Measurements from ENCODE around the gene OSCAR. TPM values are rescaled to one million over a fixed set of nuclear protein-coding genes. Genes with fewer than 3 reads are reported as not detected.

Gene OSCAR
- total RNA-seq, 1 donor from 2014 or later, result 0.52 TPM

GRCh38 chr19:54136864-54137698, 36.5 kb upstream of the OSCAR start:
- H3K27ac ChIP-seq (ENCODE audit: low read depth, low read length), result peak overlapping the region; percentile 95
- peak overlapping the region; percentile 54 to 92 (median 62) for H3K9ac ChIP-seq (ENCODE audit: low read depth in 1 of 3, low read length in 3 of 3)
- H3K9me3 ChIP-seq (ENCODE audit: control insufficient read depth in 3 of 3, low read length in 3 of 3), result no peaks in the 10 kb centered on the region
- peaks cover 33 to 40% (median 38%) of the 10 kb centered on the region in 3 donors for H3K4me1 ChIP-seq (ENCODE audit: control insufficient read depth in 3 of 3, insufficient read depth in 3 of 3, low read length in 3 of 3)
- peaks cover 4 to 18% (median 7%) of the 10 kb centered on the region in 3 donors for H3K36me3 ChIP-seq (ENCODE audit: control insufficient read depth in 3 of 3, insufficient read depth in 3 of 3, low read length in 3 of 3)
- H3K4me3 ChIP-seq (ENCODE audit: low read length in 3 of 3), result peak overlapping the region; percentile 78 to 93 (median 88)
- no peaks in the 10 kb centered on the region for H3K27me3 ChIP-seq (ENCODE audit: control insufficient read depth in 3 of 3, insufficient read depth in 3 of 3, low read length in 3 of 3)

GRCh38 chr19:54136086-54136863, 35.7 kb upstream of the OSCAR start:
- peaks cover 33 to 40% (median 38%) of the 10 kb centered on the region in 3 donors for H3K4me1 ChIP-seq (ENCODE audit: control insufficient read depth in 3 of 3, insufficient read depth in 3 of 3, low read length in 3 of 3)
- H3K27me3 ChIP-seq (ENCODE audit: control insufficient read depth in 3 of 3, insufficient read depth in 3 of 3, low read length in 3 of 3), result no peaks in the 10 kb centered on the region
- peak overlapping the region; percentile 24 for H3K27ac ChIP-seq (ENCODE audit: low read depth, low read length)
- peak overlapping the region; percentile 54 to 86 (median 62) for H3K9ac ChIP-seq (ENCODE audit: low read depth in 1 of 3, low read length in 3 of 3)
- peaks cover 7 to 20% (median 12%) of the 10 kb centered on the region in 3 donors for H3K36me3 ChIP-seq (ENCODE audit: control insufficient read depth in 3 of 3, insufficient read depth in 3 of 3, low read length in 3 of 3)
- no peaks in the 10 kb centered on the region for H3K9me3 ChIP-seq (ENCODE audit: control insufficient read depth in 3 of 3, low read length in 3 of 3)
- H3K4me3 ChIP-seq (ENCODE audit: low read length in 3 of 3), result peak overlapping the region; percentile 78 to 93 (median 88)

DNA sequence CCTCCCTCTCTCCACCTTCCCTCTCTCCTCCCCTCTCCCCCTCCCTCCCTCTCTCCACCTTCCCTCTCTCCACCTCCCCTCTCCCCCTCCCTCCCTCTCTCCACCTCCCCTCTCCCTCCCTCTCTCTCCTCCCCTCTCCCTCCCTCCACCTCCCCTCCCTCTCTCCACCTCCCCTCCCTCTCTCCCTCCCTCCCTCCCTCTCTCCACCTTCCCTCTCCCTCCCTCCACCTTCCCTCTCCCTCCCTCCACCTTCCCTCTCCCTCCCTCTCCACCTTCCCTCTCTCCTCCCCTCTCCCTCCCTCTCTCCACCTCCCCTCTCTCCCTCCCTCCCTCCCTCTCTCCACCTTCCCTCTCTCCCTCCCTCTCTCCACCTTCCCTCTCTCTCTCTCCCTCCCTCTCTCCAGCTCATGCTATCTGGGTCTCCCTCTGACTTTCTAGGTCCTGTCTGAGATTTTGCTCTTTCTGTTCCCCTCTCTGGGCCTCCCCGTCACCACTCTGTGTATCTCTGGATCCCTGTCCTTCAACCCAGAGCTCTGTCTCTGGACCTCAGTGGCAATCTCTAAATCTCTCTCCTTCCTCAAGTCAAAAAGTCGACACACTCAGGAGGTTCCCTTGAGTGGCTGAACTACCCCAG, 33.5 kb upstream of the OSCAR start:
- Histone ChIP-seq H3K27me3 (ENCODE audit: control insufficient read depth in 3 of 3, insufficient read depth in 3 of 3, low read length in 3 of 3) (no peaks in the 10 kb centered on the region), H3K27ac (ENCODE audit: low read depth, low read length) (no peak overlapping the region), H3K4me1 (ENCODE audit: control insufficient read depth in 3 of 3, insufficient read depth in 3 of 3, low read length in 3 of 3) (peaks cover 18 to 19% (median 19%) of the 10 kb centered on the region in 3 donors), H3K9me3 (ENCODE audit: control insufficient read depth in 3 of 3, low read length in 3 of 3) (no peaks in the 10 kb centered on the region), H3K9ac (ENCODE audit: low read depth in 1 of 3, low read length in 3 of 3) (no peak overlapping the region), H3K4me3 (ENCODE audit: low read length in 3 of 3) (no peak overlapping the region), H3K36me3 (ENCODE audit: control insufficient read depth in 3 of 3, insufficient read depth in 3 of 3, low read length in 3 of 3) (peaks cover 16 to 22% (median 21%) of the 10 kb centered on the region in 3 donors)

DNA sequence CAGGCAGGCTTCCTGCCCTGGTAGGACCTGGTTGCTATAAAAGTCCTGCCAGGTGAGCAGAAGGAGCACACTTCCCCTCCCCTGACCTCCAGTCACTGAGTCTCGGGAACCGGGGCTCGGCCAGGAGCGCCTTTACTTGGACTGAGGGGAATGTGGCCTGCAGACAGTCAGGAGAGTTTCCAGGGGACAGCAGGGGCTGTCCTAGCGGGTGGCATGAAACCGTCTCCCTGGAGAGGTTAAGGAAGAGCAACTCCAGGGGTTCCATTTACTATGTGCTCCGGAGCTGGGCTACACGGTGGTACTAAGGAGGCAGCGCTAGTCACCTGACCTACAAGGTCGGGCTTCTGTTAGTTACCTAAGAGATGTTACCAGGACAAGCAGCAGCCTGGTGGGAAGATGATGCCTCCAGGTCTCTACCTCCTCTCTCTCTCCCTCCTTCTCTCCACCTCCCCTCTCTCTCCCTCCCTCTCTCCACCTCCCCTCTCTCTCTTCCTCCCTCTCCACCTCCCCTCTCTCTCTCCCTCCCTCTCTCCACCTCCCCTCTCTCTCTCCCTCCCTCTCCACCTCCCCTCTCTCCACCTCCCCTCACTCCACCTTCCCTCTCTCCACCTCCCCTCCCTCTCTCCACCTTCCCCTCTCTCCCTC, 32.8 kb upstream of the OSCAR start:
- H3K4me1 ChIP-seq (ENCODE audit: control insufficient read depth in 3 of 3, insufficient read depth in 3 of 3, low read length in 3 of 3), result peaks cover 12 to 13% (median 12%) of the 10 kb centered on the region in 3 donors
- no peaks in the 10 kb centered on the region for H3K9me3 ChIP-seq (ENCODE audit: control insufficient read depth in 3 of 3, low read length in 3 of 3)
- H3K27ac ChIP-seq (ENCODE audit: low read depth, low read length), result no peak overlapping the region
- no peak overlapping the region for H3K9ac ChIP-seq (ENCODE audit: low read depth in 1 of 3, low read length in 3 of 3)
- no peaks in the 10 kb centered on the region for H3K27me3 ChIP-seq (ENCODE audit: control insufficient read depth in 3 of 3, insufficient read depth in 3 of 3, low read length in 3 of 3)
- no peak overlapping the region for H3K4me3 ChIP-seq (ENCODE audit: low read length in 3 of 3)
- H3K36me3 ChIP-seq (ENCODE audit: control insufficient read depth in 3 of 3, insufficient read depth in 3 of 3, low read length in 3 of 3), result peaks cover 20 to 26% (median 25%) of the 10 kb centered on the region in 3 donors

DNA sequence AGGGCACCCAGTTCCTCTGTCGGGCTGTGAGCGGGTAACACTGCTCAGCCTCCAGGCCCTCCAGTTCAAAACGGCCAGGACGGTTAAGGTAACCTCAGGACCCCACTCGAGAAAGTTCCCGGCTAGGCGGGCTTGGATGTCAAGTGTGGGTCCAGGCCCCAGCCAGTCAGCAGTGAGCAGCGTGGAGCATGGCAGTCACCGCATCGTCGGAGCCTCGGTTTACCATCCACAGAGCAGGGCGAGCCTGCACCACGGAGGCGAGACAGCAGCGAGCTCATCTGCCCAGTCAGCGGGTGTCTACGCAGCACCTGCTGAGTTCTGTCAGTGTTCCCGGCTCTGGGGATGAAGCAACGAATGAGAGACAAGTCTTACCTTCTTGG, 29.0 kb upstream of the OSCAR start:
- Histone ChIP-seq H3K4me1 (ENCODE audit: control insufficient read depth in 3 of 3, insufficient read depth in 3 of 3, low read length in 3 of 3) (no peaks in the 10 kb centered on the region), H3K9me3 (ENCODE audit: control insufficient read depth in 3 of 3, low read length in 3 of 3) (no peaks in the 10 kb centered on the region), H3K27me3 (ENCODE audit: control insufficient read depth in 3 of 3, insufficient read depth in 3 of 3, low read length in 3 of 3) (no peaks in the 10 kb centered on the region), H3K9ac (ENCODE audit: low read depth in 1 of 3, low read length in 3 of 3) (no peak overlapping the region), H3K4me3 (ENCODE audit: low read length in 3 of 3) (no peak overlapping the region), H3K27ac (ENCODE audit: low read depth, low read length) (no peak overlapping the region), H3K36me3 (ENCODE audit: control insufficient read depth in 3 of 3, insufficient read depth in 3 of 3, low read length in 3 of 3) (peaks cover 49 to 54% (median 54%) of the 10 kb centered on the region in 3 donors)

DNA sequence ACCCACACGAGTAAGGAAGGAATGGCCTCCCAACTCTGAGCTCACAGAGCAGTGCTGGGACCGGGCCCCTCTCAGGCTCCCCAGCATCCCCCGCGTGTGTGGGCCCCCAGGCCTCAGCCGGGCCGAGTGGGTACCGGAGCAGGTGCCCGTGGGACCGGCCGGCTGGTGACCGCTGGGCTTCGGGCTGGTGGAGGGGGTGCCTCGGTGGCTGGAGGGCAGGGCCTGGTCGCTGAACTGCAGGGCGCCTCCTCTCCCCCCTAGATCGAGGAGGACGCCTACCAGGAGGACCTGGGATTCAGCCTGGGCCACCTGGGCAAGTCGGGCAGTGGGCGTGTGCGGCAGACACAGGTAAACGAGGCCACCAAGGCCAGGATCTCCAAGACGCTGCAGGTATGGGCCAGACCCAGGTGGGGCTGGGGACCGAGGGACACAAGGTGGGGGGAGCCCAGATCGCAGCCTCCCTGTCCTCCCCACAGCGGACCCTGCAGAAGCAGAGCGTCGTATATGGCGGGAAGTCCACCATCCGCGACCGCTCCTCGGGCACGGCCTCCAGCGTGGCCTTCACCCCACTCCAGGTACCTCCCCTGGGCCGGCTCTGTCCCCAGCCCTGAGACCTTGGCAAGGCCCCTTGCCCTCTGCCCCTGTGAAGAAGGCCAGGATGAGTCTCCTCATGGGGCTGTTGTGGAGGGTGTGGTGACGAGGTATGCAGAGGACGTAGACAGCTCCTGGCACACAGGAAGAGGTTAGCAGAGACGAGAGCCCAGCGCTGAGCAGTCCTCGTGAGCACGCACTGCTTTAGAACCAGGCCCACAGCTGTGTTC, 28.4 kb upstream of the OSCAR start:
- Histone ChIP-seq H3K4me3 (ENCODE audit: low read length in 3 of 3) (no peak overlapping the region), H3K9me3 (ENCODE audit: control insufficient read depth in 3 of 3, low read length in 3 of 3) (no peaks in the 10 kb centered on the region), H3K36me3 (ENCODE audit: control insufficient read depth in 3 of 3, insufficient read depth in 3 of 3, low read length in 3 of 3) (peaks cover 55 to 60% (median 59%) of the 10 kb centered on the region in 3 donors), H3K9ac (ENCODE audit: low read depth in 1 of 3, low read length in 3 of 3) (no peak overlapping the region), H3K27ac (ENCODE audit: low read depth, low read length) (no peak overlapping the region), H3K4me1 (ENCODE audit: control insufficient read depth in 3 of 3, insufficient read depth in 3 of 3, low read length in 3 of 3) (no peaks in the 10 kb centered on the region), H3K27me3 (ENCODE audit: control insufficient read depth in 3 of 3, insufficient read depth in 3 of 3, low read length in 3 of 3) (no peaks in the 10 kb centered on the region)

DNA sequence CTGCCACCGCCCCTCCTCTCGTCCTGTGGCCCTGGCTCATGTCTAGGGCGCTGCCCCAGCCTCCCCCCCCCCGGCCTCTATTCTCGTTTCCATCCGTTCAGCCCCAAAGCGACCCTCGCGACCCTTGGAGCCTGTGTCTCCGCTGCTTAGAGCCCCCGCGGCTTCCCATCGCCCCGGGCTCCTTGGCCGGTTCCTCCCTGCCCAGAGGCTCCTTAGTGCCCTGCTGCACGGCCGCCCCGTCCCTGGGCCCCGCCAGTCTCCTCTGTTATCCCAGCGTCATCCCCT, 27.8 kb upstream of the OSCAR start:
- no peak overlapping the region for H3K4me3 ChIP-seq (ENCODE audit: low read length in 3 of 3)
- H3K9me3 ChIP-seq (ENCODE audit: control insufficient read depth in 3 of 3, low read length in 3 of 3), result no peaks in the 10 kb centered on the region
- no peak overlapping the region for H3K9ac ChIP-seq (ENCODE audit: low read depth in 1 of 3, low read length in 3 of 3)
- H3K27ac ChIP-seq (ENCODE audit: low read depth, low read length), result no peak overlapping the region
- no peaks in the 10 kb centered on the region for H3K4me1 ChIP-seq (ENCODE audit: control insufficient read depth in 3 of 3, insufficient read depth in 3 of 3, low read length in 3 of 3)
- H3K27me3 ChIP-seq (ENCODE audit: control insufficient read depth in 3 of 3, insufficient read depth in 3 of 3, low read length in 3 of 3), result no peaks in the 10 kb centered on the region
- peaks cover 61 to 66% (median 65%) of the 10 kb centered on the region in 3 donors for H3K36me3 ChIP-seq (ENCODE audit: control insufficient read depth in 3 of 3, insufficient read depth in 3 of 3, low read length in 3 of 3)

DNA sequence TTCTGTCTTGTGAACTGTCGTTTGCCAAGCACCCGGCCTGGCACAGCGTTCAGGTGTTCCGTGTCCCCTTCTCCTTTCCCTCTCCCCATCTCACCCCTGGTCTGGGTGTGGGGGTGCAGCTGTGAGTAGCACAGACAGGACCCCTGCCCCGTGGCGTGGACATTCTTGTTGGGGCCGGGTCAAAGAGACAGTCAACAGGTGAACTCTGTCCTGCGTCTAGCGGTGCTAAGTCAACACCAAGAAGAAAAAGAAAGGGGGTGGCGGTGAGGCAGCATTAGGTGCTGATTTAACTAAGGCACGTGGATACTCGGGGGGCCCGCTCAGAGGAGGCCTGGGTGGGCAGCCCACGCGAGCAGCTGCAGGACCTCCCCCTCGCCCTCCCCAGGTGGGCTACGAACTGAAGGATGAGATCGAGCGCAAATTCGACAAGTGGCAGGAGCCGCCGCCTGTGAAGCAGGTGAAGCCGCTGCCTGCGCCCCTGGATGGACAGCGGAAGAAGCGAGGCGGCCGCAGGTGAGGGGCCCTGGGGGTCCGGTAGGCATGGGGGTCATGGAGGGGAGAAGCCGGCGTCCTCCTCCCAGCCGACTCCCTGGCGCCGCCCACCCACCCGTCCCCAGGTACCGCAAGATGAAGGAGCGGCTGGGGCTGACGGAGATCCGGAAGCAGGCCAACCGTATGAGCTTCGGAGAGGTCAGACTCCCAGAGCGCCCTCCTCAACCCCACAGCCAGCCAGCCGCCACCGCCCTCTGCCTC, 27.3 kb upstream of the OSCAR start:
- Histone ChIP-seq H3K27ac (ENCODE audit: low read depth, low read length) (no peak overlapping the region), H3K27me3 (ENCODE audit: control insufficient read depth in 3 of 3, insufficient read depth in 3 of 3, low read length in 3 of 3) (no peaks in the 10 kb centered on the region), H3K9me3 (ENCODE audit: control insufficient read depth in 3 of 3, low read length in 3 of 3) (no peaks in the 10 kb centered on the region), H3K9ac (ENCODE audit: low read depth in 1 of 3, low read length in 3 of 3) (no peak overlapping the region), H3K4me3 (ENCODE audit: low read length in 3 of 3) (no peak overlapping the region), H3K36me3 (ENCODE audit: control insufficient read depth in 3 of 3, insufficient read depth in 3 of 3, low read length in 3 of 3) (peaks cover 66 to 71% (median 67%) of the 10 kb centered on the region in 3 donors), H3K4me1 (ENCODE audit: control insufficient read depth in 3 of 3, insufficient read depth in 3 of 3, low read length in 3 of 3) (no peaks in the 10 kb centered on the region)

All from skeletal muscle tissue (tissue), 4 donors.